Esophagus muscularis mucosa (tissue), 4 donors: ENCODE results near the gene MAPK8IP3. TPM values are rescaled to one million over a fixed set of nuclear protein-coding genes. Genes with fewer than 3 reads are reported as not detected.

Experiments used
- DNase-seq: peaks from one replicate; pipeline ENCODE4 v3.0.0-alpha.2; 2017; ENCODE audit errors: extremely low spot score
- H3K27ac ChIP-seq, 4 donors: fragments of 200-600 bp; sonication (generic); replicated peaks in 1 of 4; 1 replicate in 3 of 4; 2 replicates in 1 of 4; pipeline ENCODE4 v1.5.1; 2016 to 2019; ENCODE audit warnings: mild to moderate bottlenecking in 1 of 4
- H3K27me3 ChIP-seq, 4 donors: fragments of 200-600 bp; sonication (generic); one replicate each; pipeline versions ENCODE4 v1.5.1 to v1.6.0; 2016 to 2019
- H3K36me3 ChIP-seq, 4 donors: fragments of 200-600 bp; sonication (generic); one replicate each; pipeline ENCODE4 v1.5.1; 2016 to 2019
- H3K4me1 ChIP-seq, 4 donors: fragments of 200-600 bp; sonication (generic); one replicate each; pipeline ENCODE4 v1.5.1; 2016 to 2019
- H3K4me3 ChIP-seq, 4 donors: fragments of 200-600 bp; sonication (generic); 1 replicate in 2 of 4; 2 replicates in 2 of 4; pipeline ENCODE4 v1.5.1; 2016 to 2019; ENCODE audit warnings: mild to moderate bottlenecking in 4 of 4, moderate library complexity in 1 of 4
- H3K9me3 ChIP-seq, 4 donors: fragments of 200-600 bp; sonication (generic); 1 replicate in 3 of 4; 2 replicates in 1 of 4; pipeline ENCODE4 v1.5.1; 2016 to 2019
- EP300 ChIP-seq: sonication (generic); formaldehyde crosslinking; IDR thresholded peaks from one replicate; pipeline ENCODE4 v1.6.1; 2017; ENCODE audit warnings: antibody characterized with exemption
- POLR2A ChIP-seq: fragments of 450-650 bp; IDR thresholded peaks from one replicate; pipeline ENCODE4 v1.6.1; 2017; ENCODE audit warnings: antibody characterized with exemption, moderate library complexity, mild to moderate bottlenecking, low read depth
- POLR2AphosphoS5 ChIP-seq, 2 donors: sonication (generic); formaldehyde crosslinking; IDR thresholded peaks; one replicate each; pipeline ENCODE4 v1.6.1; 2017; ENCODE audit warnings: antibody characterized with exemption in 2 of 2
- WGBS: methylation state at CpG from one replicate; pipeline ENCODE4 v1.1.5; 2018; 5-methylcytosine and 5-hydroxymethylcytosine counted together
- intact Hi-C: fragments of 100-400 bp; cut with DNase I; formaldehyde crosslinking; loops from one replicate; pipeline ENCODE4 v1.15.1; 2023
- small RNA-seq, 3 donors: library from RNA; depleted of rRNA; stranded (forward); fragments of <200 nt; gene quantifications; one replicate each; pipeline ENCODE3, GENCODE V24; 2016
- total RNA-seq, 4 donors: library from RNA; depleted of rRNA; stranded (reverse); fragments of >200 nt; gene quantifications; one replicate each; pipeline versions ENCODE4 v1.1.0 to v1.2.1, GENCODE V29; 2016
- TF ChIP-seq, protein P1 (sequence below), 3 experiments: fragments of 200-600 bp in 2 of 3; fragments of 450-650 bp in 1 of 3; sonication (generic) in 2 of 3; IDR thresholded peaks; one replicate each; pipeline ENCODE4 v1.5.1; 2017 to 2019; ENCODE audit warnings: antibody characterized with exemption in 3 of 3, mild to moderate bottlenecking in 2 of 3, moderate library complexity in 1 of 3

Gene MAPK8IP3
- total RNA-seq, 4 donors from 2014 or later: 21.5 to 36.2 (median 28.5) TPM

DNA sequence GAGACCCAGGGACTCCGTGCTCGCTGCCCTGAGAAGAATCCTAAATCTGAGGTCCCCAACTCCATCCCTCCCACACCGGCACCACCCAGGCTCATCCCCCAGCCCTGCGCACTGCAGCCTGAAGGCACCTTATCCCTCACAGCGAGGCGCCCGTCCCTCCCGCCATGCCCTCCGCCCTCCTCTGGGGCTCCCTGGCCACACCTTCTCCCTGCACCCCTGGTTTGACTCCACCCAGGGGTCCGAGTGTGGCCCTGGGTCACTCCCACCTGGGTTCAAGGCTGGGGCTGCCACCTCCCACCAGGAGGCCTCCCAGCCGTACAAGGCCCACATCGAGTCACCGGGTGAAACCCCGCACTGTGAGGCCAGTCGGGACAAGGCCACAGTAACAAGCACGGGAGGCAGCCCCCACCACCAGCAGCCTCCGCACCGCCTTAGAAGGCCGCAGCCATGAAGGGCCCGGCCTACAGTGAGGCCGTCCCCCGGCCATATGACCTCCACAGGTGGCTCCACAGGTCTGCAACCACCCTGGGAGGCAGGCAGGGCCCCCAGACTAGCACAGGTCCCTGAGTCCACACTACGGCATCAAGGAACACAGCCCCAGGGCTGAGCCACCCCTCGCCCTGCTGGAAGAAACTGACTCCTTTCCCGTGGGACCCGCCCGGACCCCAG, 112.3 kb downstream of the MAPK8IP3 start:
- intact Hi-C loops: no loop called here
- Histone ChIP-seq H3K4me1 (peaks cover 0 to 10% (median 5%) of the 10 kb centered on the region in 4 donors), H3K9me3 (no peaks in the 10 kb centered on the region), H3K36me3 (peaks cover 56 to 100% (median 91%) of the 10 kb centered on the region in 4 donors), H3K27me3 (no peaks in the 10 kb centered on the region), H3K4me3 (no peak overlapping the region), H3K27ac (no peak overlapping the region)
- TF ChIP-seq EP300: no peak
- TF ChIP-seq POLR2AphosphoS5 (IDR thresholded peaks at IDR 0.05): no peak
- no peak for TF ChIP-seq POLR2A
- TF ChIP-seq, protein P1, sequence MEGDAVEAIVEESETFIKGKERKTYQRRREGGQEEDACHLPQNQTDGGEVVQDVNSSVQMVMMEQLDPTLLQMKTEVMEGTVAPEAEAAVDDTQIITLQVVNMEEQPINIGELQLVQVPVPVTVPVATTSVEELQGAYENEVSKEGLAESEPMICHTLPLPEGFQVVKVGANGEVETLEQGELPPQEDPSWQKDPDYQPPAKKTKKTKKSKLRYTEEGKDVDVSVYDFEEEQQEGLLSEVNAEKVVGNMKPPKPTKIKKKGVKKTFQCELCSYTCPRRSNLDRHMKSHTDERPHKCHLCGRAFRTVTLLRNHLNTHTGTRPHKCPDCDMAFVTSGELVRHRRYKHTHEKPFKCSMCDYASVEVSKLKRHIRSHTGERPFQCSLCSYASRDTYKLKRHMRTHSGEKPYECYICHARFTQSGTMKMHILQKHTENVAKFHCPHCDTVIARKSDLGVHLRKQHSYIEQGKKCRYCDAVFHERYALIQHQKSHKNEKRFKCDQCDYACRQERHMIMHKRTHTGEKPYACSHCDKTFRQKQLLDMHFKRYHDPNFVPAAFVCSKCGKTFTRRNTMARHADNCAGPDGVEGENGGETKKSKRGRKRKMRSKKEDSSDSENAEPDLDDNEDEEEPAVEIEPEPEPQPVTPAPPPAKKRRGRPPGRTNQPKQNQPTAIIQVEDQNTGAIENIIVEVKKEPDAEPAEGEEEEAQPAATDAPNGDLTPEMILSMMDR (IDR thresholded peaks at IDR 0.05): no peak
- no peak for DNase-seq
- 90% methylated on average over 15 of the region's 27 CpGs for WGBS

DNA sequence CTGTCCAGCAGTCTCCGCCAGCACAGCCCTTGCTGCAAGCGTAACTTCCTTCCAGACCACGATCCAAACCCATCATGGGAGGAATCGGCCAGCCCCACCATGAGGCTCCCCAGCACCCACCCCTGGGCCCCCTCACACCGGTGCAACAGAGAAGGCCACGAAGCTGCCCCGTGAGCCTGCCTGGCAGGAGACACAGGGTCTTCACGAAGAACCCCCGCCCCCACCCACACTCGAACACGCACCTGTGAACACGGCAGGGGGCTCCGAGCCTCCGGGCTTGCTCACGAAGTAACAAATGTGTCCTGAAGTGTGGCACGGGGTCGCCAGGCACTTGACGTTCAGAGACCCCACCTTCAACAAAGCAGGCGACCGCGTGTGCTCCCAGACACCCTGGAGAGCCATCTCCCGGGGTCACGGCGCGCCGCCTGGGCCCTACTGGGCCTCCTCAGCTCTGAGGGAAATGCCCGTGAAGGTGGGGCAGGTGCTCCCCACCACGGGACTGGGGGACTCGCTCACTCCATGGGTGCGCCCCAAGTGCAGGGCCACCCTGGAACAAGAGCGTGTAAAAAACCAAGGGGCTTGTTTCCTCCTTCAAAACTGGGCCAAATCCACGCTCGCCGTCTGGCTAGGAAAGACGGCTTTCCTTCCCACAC, 113.0 kb downstream of the MAPK8IP3 start:
- H3K4me3 ChIP-seq: no peak overlapping the region
- H3K27ac ChIP-seq: no peak overlapping the region
- H3K36me3 ChIP-seq: peaks cover 56 to 95% (median 85%) of the 10 kb centered on the region in 4 donors
- TF ChIP-seq EP300: no peak
- TF ChIP-seq POLR2A: no peak
- TF ChIP-seq, protein P1 (IDR thresholded peaks at IDR 0.05): no peak
- TF ChIP-seq POLR2AphosphoS5 (IDR thresholded peaks at IDR 0.05): no peak
- H3K9me3 ChIP-seq: no peaks in the 10 kb centered on the region
- DNase-seq: no peak
- intact Hi-C loops: no loop called here
- H3K27me3 ChIP-seq: no peaks in the 10 kb centered on the region
- peaks cover 5 to 15% (median 11%) of the 10 kb centered on the region in 4 donors for H3K4me1 ChIP-seq
- 92% methylated on average over 31 of the region's 35 CpGs for WGBS

DNA sequence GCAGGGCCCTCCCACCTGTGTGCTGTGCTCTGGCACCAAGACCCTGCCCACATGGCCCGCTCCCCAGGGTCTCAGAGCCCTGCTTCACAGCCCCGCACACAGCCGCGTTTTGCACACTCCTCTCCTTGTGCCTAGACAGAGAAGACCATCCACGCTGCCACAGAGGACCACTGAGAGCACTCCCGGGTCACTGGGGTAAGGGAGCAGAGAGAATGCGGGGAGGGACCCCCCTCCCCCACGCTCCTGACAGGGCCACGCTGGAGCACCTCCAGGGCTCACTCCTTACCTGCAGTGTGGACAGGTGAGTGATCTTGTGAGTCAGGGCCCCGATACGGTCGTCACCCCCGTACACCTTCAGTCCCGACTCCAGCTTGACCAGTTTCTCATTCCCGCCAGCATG, 113.6 kb downstream of the MAPK8IP3 start:
- Histone ChIP-seq H3K36me3 (peaks cover 56 to 89% (median 81%) of the 10 kb centered on the region in 4 donors), H3K27me3 (no peaks in the 10 kb centered on the region), H3K4me1 (peaks cover 11 to 21% (median 16%) of the 10 kb centered on the region in 4 donors), H3K27ac (no peak overlapping the region), H3K9me3 (no peaks in the 10 kb centered on the region), H3K4me3 (no peak overlapping the region)
- 93% methylated on average over 9 of the region's 15 CpGs for WGBS
- intact Hi-C loops: loop anchor here (5.0 kb wide), 1 partner anchor 32 kb away; no protein-coding TSS in a partner anchor
- no peak for TF ChIP-seq POLR2A
- no peak for TF ChIP-seq POLR2AphosphoS5 (IDR thresholded peaks at IDR 0.05)
- TF ChIP-seq, protein P1 (IDR thresholded peaks at IDR 0.05): no peak
- TF ChIP-seq EP300: no peak
- no peak for DNase-seq

Small RNAs within 50 kb of the gene (small RNA-seq; reads per million reads assigned to genes)
- gene MIR3177: 0 to 0.37 (median 0.33) reads per million in 3 donors

Other genes with a start within 250 kb of the MAPK8IP3 start
- 100 to 1,000 TPM in 1 of 4 donors, 10 to 100 TPM in 3; 41.5 to 130 (median 71.9) TPM for gene CLCN7, start 231.2 kb upstream of the MAPK8IP3 start, total RNA-seq
- gene PTX4, start 217.3 kb upstream of the MAPK8IP3 start, total RNA-seq: under 1 TPM in 3 of 4 donors, not detected in 1; 0.39 to 0.75 (median 0.66) TPM
- 10 to 100 TPM; 14.1 to 27.7 (median 18.4) TPM for gene TELO2, start 212.8 kb upstream of the MAPK8IP3 start, total RNA-seq
- 10 to 100 TPM; 39.5 to 75.0 (median 57.1) TPM for gene TMEM204, start 172.5 kb upstream of the MAPK8IP3 start, total RNA-seq
- gene IFT140, start 94.1 kb upstream of the MAPK8IP3 start, total RNA-seq: 10 to 100 TPM; 16.6 to 27.3 (median 20.1) TPM
- 10 to 100 TPM in 3 of 4 donors, 1 to 10 TPM in 1; 9.1 to 15.5 (median 12.5) TPM for gene CRAMP1, start 93.8 kb upstream of the MAPK8IP3 start, total RNA-seq
- 10 to 100 TPM; 20.8 to 57.5 (median 38.2) TPM for gene JPT2, start 27.9 kb upstream of the MAPK8IP3 start, total RNA-seq
- gene NME3, start 65.3 kb downstream of the MAPK8IP3 start, total RNA-seq: 100 to 1,000 TPM in 1 of 4 donors, 10 to 100 TPM in 3; 64.8 to 101 (median 83.7) TPM
- gene EME2, start 66.6 kb downstream of the MAPK8IP3 start, total RNA-seq: 10 to 100 TPM in 1 of 4 donors, 1 to 10 TPM in 3; 5.5 to 10.4 (median 6.5) TPM
- gene MRPS34, start 66.9 kb downstream of the MAPK8IP3 start, total RNA-seq: 10 to 100 TPM; 47.1 to 75.2 (median 64.2) TPM
- 100 to 1,000 TPM in 1 of 4 donors, 10 to 100 TPM in 3; 69.1 to 101 (median 78.6) TPM for gene SPSB3, start 76.4 kb downstream of the MAPK8IP3 start, total RNA-seq
- gene NUBP2, start 76.8 kb downstream of the MAPK8IP3 start, total RNA-seq: 10 to 100 TPM; 82.7 to 93.8 (median 87.6) TPM
- under 1 TPM in 2 of 4 donors, not detected in 2; 0.45 to 0.75 TPM for gene IGFALS, start 87.5 kb downstream of the MAPK8IP3 start, total RNA-seq
- gene HAGH, start 120.6 kb downstream of the MAPK8IP3 start, total RNA-seq: 100 to 1,000 TPM; 148 to 264 (median 180) TPM
- 10 to 100 TPM; 20.4 to 43.2 (median 39.5) TPM for gene FAHD1, start 121.0 kb downstream of the MAPK8IP3 start, total RNA-seq
- not detected for gene MEIOB, start 166.0 kb downstream of the MAPK8IP3 start, total RNA-seq
- not detected for gene HS3ST6, start 212.2 kb downstream of the MAPK8IP3 start, total RNA-seq
- gene MSRB1, start 237.0 kb downstream of the MAPK8IP3 start, total RNA-seq: 10 to 100 TPM; 46.0 to 78.7 (median 53.1) TPM
- gene RPL3L, start 248.5 kb downstream of the MAPK8IP3 start, total RNA-seq: not detected